GM21447 (cell line): Measurements from ENCODE around the gene SEPTIN5.
"Not testable (repeated sequence)": the region's sequence is repeated elsewhere in the genome, so short reads cannot be mapped to it uniquely, and the experiment has no call there.

ENCODE experiments used
- ATAC-seq: cut with Tn5 transposase; IDR thresholded peaks from one replicate; pipeline ENCODE4 v1.9.1; 2021; ENCODE audit not compliant: unreplicated experiment

Gene SEPTIN5

DNA sequence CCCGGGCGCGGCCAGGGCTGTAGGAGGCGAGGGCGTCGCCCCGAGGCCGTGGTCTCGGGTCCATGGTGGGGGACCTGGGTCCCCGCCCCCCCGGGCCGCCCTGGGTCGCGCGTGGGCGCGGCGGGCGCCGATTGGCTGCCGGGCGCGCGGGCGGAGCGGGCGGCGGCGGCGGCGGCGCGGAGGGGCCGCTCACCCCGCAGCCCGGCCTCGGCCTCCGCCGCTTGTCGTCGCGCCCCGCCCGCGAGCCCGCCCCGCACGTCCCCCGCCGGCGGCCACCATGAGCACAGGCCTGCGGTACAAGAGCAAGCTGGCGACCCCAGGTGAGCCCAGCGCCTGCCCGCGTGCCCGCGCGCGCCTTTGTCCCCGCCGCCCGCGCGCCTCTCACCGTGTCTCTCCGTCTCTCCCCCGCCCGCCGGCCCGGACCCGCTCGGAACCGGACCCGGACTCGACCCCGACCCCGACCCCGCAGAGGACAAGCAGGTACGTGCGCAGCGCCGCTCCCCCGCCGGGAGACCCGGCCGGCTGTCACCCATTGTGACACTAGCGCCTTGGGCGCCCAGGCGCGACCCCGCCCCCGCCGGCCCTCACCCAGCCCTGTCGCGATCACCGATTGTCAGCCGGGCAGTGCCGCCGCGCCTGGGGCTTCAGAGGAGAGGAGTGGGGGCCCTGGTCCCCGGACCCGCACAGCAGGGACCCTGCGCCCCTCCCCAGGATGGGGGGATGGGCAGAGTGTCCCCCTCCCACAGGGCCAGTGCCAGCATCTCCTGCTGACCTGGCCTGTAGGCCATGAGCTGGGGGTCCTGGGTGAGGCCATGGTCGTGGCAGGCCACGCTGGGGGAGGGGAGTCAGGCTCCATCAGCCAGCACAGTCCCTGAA lies at the start of gene SEPTIN5:
Gene SEPTIN5, plus strand, starts transcription at position 192 of the 876 bp plus-strand sequence. Its CDS starts 86 bp downstream, at position 278.
- no peak for ATAC-seq

DNA sequence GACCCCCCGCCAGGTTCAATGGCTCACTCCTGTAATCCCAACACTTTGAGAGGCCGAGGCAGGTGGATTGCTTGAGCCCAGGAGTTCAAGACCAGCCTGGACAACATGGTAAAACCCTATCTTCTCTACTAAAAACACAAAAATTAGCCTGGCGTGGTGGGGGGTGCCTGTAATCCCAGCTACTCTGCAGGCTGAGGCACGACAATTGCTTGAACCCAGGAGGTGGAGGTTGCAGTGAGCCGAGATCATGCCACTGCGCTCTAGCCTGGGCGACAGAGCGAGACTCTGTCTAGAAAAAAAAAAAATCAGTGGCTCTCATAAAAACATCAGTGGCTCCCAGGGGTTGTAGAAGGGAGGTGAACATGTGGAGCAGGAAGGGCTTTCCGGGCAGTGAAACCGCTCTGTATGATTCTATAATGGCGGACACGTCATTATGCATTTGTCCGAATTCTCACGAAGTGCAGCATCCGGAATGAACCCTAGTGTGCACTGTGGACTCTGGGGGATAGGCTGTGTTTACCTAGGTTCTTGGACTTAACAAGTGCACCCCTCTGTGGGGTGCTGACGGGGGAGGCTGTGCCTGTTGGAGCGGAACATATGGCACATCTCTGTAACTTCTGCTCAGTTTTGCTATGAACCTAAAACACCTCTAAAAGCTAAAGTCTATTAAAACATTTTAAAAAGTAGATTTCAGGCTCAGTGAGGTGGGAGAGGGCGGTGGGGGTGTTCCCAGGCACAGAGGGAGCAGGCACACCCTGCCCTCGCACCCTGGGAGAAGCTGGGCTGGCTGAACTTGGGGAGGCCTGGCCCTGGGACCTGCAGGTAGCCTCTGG lies 49.1 kb upstream of the SEPTIN5 start:
- ATAC-seq = no peak

DNA sequence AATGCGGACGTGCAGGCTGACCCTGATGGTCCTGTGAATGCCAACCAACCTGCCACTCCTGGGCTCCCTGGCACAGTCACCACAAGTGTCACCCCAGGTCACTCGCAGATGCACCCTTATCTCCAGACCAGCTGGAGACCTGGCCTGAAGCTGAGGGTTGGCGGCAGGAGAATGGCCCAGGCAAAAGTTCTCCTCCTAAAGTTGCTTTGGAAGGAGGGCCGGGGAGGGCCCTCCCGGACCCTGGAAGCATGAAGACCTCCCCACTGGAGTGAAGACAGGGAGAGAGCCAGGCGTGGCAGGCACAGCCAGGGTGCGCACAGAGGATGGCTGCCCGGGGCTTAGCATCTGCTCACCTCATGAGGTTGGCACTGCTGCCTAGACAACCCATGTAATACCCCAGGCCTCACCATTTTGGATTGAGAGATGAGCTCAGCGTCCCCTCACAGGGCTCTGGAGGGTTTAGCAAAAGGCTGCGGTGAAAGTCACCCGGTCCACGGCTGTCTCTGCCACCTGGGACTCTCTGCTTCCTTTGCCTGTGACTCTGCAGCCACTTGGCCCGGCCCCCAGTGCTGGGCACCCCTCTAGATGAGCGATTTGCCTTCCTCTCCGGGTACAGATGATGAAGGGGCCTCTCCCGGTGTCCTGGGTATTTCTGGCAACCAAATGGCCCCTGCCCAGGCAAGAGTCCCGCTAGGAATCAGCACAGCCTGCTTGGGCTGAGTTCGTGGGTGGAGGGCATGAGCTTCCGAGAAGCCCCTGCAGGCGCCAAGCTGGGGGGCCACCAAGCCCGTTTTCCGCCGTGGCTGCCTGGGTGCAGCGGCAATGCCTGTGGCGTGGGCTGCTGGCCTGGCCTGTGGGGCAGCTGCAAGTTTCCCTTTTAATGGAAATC lies 48.3 kb upstream of the SEPTIN5 start:
- no peak for ATAC-seq

DNA sequence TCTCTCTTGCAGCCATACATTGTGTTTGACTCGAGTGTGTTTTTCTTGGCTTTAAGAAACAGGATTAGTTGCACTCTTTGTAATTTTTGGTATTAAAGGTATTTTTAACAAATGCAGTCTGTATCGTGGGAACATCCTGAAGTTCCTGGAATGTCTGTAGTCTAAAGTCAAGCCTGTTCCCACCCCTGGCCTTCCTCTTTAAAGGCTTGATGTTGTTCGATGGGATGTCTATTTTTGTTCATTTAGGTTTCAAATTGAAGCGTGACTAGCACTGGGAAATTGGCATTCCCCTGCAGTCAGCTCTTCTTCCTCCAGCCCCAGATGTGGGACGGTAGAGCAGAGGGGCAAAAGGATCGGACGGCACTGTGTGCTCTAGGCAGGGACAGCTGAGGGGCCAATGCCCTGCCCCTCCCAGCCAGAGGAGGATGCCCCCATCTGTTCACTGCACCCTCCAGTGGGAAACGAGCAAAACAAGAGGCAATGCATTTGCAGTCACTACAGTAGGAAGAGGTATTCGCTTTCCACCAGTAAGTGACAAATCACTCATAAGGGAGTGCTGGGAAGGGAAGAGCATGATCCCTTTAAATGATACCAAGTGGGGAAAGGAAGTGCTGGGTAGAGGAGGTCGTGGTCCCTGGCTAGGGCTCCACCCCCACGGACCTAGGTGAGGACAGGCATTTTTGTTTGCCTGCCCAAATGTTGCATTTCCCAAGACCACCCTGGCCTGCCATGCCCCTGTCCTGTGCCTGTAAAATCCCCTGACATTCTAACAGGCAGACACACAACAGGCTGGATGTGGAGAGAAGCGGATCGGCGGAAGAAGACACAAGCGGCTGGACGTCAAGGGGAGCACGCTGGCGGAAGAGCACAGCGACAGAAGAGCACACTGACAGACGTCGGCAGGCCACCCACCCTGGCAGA lies 47.4 kb upstream of the SEPTIN5 start:
- ATAC-seq = no peak

DNA sequence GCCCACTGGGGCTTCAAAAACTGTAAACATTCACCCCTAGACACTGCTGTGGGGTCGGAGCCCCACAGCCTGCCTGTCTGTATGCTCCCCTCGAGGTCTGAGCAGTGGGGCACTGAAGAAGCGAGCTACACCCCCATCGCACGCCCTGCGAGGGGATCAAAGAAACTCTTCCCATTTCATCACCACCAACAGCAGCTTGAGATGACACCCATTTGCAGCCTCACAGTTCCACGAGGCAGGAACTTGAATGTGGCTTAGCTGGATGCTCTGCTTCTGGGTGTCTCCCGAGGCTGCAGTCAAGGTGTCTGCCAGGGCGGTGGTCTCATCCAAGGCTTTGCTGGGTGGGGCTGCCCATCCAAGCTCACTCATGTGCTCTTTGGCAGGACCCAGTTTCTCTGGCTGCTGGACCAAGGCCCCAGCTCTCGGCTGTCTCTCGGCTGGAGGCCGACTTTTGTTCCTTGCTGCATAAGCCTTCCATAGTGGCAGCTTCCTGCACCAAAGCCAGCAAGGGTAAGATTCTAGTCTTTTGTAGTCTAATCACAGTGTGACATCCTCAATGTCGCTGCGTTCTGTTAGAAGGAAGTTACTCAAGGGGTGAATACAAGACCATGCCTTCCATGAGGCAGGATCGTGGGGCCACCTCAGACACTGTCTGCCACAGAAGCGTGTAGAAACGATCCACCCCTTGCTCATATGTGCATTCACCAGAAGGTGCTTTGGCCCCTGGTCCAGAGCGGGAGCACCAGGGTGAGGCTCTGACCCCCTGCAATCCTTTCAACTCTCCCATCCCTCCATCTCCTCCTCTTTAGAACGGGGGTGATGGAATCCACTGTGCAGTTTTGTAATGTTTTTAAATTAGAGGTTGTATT lies 46.2 kb upstream of the SEPTIN5 start:
- no peak for ATAC-seq

DNA sequence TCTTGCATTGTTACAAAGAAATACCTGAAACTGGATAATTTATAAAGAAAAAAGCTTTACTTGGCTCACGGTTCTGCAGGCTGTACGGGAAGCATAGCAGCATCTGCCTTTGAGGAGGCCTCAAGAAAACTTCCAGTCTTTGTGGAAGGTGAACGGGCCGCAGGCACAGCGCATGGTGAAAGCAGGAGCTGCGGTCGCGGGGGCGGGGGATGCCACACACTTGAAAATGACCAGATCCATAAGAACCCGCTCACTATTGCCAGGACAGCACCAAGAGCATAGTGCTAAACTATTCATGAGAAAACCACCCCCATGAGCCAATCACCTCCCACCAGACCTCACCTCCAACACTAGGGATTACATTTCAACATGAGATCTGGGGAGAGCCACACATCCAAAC lies 45.6 kb upstream of the SEPTIN5 start:
- ATAC-seq = no peak

DNA sequence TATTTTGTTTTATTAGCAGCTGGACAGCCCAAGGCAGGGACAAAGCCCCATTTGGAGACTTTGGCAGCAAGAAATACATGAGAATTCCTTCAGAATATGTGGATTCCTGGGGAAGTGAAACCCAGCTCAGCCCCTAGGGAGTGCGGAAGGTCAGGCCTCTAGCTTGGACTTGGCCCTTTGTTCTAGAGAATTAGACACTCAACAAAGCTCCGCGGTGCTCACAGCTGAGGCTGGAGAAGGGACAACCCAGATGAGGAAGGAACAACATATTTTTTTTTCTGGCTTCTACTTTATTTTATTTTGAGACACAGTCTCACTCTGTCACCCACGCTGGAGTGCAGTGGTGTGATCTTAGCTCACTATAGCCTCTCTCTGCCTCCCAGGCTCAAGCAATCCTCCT lies 44.7 kb upstream of the SEPTIN5 start:
- ATAC-seq = no peak

DNA sequence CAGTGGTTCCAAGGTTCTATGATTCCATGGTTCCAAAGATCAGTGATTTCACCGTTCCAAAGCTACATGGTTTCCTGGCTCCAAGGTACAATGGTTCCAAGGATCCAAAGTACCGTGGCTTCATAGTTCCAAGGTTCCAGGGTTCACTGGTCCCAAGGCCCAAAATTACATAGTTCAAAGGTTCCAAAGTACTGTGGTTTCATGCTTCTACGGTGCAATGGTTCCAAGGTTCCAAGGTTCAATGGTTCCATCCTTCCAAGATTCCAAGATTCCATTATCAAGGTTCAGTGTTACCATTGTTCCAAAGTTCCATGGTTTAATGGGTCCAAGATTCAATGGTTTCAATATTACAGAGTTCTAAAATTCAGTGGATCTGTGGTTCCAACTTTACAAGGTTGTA lies 43.0 kb upstream of the SEPTIN5 start:
- ATAC-seq = no peak

DNA sequence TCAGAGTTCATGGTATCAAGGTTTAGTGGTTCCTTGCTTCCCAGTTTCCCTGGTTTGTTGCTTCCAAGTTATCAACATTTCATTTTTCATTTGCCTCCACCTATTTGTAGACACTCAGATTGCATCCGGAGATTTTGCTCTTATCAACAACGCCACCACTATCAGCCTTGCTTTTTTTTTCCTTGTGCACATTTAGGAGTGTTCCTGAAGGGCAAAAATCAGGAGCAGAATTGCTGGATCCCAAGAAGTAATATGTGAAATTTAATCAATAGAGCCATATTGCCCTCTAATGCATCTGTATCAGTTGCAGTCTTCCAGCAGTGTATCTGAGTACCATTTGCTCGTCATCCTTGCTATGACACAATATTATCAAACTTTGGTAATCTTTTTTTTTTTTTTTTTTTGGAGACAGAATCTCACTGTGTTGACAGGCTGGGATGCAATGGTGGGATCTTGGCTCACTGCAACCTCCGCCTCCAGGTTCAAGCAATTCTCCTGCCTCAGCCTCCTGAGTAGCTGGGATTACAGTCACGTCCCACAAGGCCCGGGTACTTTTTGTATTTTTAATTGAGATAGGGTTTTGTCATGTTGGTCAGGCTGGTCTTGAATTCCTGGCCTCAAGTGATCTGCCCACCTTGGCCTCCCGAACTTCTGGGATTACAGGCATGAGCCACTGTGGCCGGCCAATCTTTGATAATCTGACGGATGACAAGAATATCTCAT lies 42.1 kb upstream of the SEPTIN5 start:
- ATAC-seq = no peak

DNA sequence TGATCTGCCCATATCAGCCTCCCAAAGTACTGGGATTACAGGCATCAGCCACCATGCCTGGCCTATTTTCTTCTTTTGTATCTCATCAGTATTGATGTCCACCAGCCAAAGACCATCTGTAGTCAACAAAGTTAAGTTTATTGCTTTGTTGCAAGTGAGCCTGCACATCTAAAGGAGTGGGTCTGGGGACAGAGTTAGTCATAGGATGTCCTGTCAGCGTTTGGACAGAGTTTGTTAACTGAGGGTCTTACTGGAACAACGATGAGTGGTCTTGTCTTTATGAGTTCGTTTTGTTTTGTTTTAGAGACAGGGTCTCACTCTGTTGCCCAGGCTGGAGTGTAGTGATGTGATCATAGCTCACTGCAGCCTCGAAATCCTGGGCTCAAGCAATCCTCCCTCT lies 40.6 kb upstream of the SEPTIN5 start:
- ATAC-seq = no peak

DNA sequence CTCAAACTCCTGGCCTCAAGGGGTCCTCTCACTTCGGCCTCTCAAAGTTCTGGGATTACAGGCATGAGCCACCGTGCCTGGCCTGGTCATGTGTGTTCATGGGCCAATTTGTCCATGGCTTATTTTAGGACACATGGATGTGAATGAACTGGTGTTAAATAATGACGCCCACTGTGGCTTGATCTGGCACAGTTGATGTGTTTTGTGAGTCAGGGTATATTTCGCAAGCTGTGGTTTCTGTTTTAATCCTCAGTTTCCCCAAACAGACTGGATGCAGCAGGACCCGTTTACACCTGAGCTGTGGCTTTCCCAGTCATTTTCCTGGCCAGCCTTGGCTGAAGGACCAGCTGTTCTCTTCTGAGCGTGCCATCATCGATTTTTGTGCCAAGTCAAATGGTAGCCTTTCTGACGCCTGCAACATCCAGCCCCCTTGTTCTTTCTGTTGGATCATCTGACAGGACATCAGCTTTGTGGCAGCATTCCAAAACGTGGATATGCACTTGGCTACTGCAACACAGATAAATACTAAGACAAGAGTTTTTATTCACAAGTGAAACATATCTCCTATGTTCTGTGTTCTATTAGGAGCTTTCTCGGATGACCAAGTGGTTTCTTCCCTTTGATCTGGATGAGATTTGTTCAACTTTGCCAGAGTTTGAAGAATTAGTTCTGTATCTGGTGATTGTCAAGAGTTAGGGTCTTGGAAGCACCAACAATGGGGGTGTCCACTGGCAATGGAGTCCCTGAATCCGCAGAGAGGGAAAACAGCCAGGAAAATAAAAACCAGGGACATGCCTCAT lies 40.0 kb upstream of the SEPTIN5 start:
- ATAC-seq = no peak

DNA sequence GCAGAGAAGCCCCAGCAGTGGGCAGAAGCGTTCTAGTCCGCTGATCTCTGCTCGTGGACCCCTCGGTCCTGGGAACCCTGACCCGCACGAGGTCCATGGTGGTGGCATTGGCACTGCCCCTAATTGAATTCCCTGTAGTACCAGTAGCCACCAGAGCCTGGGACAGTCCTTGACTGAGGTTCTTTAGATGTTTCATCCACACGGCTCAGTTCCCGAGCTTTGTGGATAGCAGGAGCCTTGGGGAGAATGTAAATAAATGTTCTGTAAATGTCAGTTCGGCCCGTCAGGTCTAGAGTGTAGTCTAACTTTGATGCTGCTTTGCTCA lies 39.4 kb upstream of the SEPTIN5 start:
- ATAC-seq = no peak

DNA sequence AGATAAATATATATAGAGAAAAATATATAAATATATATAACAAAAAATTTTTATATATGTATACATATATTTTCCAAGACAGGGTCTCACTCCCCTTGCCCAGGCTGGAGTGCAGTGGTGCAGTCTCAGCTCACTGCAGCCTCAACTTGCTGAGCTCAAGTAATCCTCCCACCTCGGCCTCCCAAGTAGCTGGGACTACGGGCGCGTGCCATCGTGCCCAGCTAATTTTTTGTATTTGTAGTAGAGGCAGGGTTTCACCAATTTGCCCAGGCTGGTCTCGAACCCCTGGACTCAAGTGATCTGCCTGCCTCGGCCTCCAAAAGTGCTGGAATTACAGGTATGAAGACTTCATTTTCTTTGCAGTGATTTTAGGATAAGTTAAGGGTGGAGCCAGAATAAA lies 38.9 kb upstream of the SEPTIN5 start:
- ATAC-seq = no peak

DNA sequence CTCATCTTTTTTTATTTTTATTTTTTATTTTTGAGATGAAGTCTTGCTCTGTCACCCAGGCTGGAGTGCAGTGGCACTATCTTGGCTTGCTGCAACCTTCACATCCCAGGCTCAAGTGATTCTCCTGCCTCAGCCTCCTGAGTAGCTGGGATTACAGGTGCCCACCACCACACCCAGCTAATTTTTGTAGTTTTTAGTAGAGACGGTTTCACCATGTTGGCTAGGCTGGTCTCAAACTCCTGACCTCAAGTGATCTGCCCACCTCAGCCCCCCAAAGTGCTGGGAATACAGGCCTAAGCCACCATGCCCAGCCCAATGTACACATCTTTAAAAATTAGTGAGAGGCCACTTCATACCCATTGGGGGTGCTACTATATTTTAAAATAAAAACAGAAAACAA lies 37.9 kb upstream of the SEPTIN5 start:
- not testable (repeated sequence) for ATAC-seq

DNA sequence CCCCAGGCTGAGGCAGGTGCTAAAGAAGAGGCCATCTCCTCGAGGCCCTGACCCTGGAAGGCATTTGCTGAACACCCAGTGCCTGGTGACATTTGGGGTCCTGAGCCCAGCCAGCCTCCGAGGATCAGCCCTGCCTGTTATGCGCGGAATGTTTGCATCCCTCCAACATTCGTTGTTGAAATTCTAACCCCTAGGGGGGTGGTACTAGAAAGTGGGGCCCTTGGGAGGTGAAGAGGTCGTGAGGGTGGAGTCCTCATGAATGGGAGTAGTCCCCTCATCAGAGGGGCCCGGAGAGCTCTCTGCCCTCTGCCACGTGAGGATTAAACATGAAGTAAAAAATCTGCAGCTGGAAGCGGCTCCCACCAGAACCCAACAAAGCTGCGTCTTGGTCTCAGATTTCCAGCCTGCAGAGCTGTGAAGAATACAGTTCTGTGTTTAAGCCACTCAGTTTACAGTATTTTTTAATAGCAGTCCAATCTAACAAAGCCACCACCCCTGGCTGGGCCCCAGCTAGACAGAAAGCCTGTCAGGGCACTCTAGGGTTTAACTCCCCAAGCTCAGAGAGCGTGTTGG lies 35.3 kb upstream of the SEPTIN5 start:
- ATAC-seq = no peak

DNA sequence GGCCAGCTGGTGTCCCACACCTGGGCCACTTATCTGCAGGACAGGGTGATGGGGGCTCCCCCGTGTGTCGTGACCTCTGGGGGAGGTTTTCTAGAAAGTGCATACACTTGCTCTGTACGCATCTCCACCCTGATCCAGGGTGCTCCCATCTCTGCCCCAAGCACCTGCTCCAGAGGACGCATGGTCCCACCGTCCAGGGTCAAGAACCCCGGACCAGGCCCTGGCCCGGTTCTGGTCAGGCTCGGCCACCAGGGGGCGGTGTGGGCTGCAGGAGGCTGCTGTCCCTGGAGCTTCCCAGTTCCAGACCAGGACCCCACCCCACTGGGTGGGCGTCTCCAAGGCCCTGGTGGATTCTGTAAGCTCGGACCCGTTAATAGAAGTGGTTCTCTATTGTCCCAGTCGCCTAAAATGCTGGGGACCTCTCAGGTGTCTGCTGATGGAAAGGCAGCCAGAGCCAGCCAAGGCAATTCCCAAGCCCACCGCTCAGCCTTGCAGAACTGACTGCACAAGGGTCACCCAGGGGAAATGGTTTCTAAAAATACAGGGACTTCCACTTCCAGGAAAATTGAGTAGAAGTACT lies 34.7 kb upstream of the SEPTIN5 start:
- ATAC-seq = no peak

DNA sequence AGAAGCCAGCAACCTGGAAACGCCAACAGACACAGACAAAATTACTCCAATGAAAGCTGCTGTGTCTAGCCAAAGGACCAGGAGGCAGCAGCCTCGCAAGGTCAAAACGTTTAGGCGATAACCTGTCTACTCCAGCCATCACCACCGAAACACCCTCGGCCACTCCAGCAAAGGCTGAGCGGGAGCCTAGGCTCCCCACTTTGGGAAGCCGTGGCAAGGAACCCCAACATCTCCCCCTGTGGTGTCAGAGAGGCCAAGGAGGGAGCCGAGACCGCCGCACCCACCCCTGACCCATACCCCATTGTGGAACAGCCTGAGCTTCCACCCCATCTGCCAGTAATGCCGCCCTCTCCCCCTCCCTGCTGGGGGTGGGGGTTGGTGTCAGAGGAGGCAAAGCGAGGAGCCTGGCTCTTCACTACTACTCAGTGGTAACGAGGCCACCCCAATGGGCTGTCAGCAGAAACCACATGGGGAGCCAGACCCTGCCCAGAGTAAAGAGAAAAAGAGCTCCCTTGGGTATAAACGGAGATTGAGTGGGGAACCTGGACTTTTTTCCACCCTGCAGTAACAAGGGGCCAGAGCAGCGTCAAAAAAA lies 33.9 kb upstream of the SEPTIN5 start:
- ATAC-seq = no peak
